DMS153 (cell line): ENCODE measurements around the gene IRF2BPL.
"Not testable (repeated sequence)": the region's sequence is repeated elsewhere in the genome, so short reads cannot be mapped to it uniquely, and the experiment has no call there.

Experiments used
- DNase-seq: peaks from one replicate; lab custom pipeline; 2025; lab: John Stamatoyannopoulos, UW

IRF2BPL gene

GRCh38 chr14:77033622-77034589 is 5.4 kb upstream of the IRF2BPL start:
- peak; percentile 87 for DNase-seq

GRCh38 chr14:77032844-77033621 is 4.5 kb upstream of the IRF2BPL start:
- peak; percentile 98 for DNase-seq

GRCh38 chr14:77032491-77032843 is 4.0 kb upstream of the IRF2BPL start:
- DNase-seq: no peak

- no peak for DNase-seq
These were observed 3.4 kb upstream of the IRF2BPL start for GRCh38 chr14:77031759-77032490.

- DNase-seq: peak; percentile 49
These were observed 747 bp downstream of the IRF2BPL start for GRCh38 chr14:77027538-77028383.

GRCh38 chr14:77026930-77027537 is 1.5 kb downstream of the IRF2BPL start:
- no peak for DNase-seq

GRCh38 chr14:77026166-77026929 is 2.2 kb downstream of the IRF2BPL start:
- no peak for DNase-seq

- DNase-seq: no peak
These were observed 2.8 kb downstream of the IRF2BPL start for GRCh38 chr14:77025744-77026165.

GRCh38 chr14:77024171-77024691 is 4.3 kb downstream of the IRF2BPL start:
- peak; percentile 84 for DNase-seq

- DNase-seq: peak; percentile 70
These were observed 5.2 kb downstream of the IRF2BPL start for GRCh38 chr14:77023001-77023996.

- peak; percentile 62 for DNase-seq
These were observed 6.2 kb downstream of the IRF2BPL start for GRCh38 chr14:77022236-77022852.

GRCh38 chr14:77021424-77021823 is 7.1 kb downstream of the IRF2BPL start:
- not testable (repeated sequence) for DNase-seq

- no peak for DNase-seq
These were observed 9.7 kb downstream of the IRF2BPL start for GRCh38 chr14:77018785-77019184.

- DNase-seq: no peak
These were observed 10.8 kb downstream of the IRF2BPL start for GRCh38 chr14:77017666-77018065.

- no peak for DNase-seq
These were observed 13.8 kb downstream of the IRF2BPL start for GRCh38 chr14:77014734-77015133.

- no peak for DNase-seq
These were observed 14.4 kb downstream of the IRF2BPL start for GRCh38 chr14:77014004-77014604.

- DNase-seq: no peak
These were observed 16.2 kb downstream of the IRF2BPL start for GRCh38 chr14:77012193-77012765.
